Stomach (tissue), 4 donors: ENCODE results near the gene ZNF652.

Source experiments
- EP300 ChIP-seq: sonication (generic); formaldehyde crosslinking; IDR thresholded peaks from one replicate; pipeline ENCODE4 v1.6.1; 2017; ENCODE audit warnings: antibody characterized with exemption
- POLR2A ChIP-seq, 4 donors: fragments of 450-650 bp; IDR thresholded peaks; one replicate each; pipeline ENCODE4 v1.6.1; 2016; ENCODE audit warnings: antibody characterized with exemption in 4 of 4, control low read depth in 2 of 4, mild to moderate bottlenecking in 1 of 4, moderate library complexity in 1 of 4
- POLR2AphosphoS5 ChIP-seq, 3 donors: sonication (generic); formaldehyde crosslinking; IDR thresholded peaks; one replicate each; pipeline ENCODE4 v1.6.1; 2016; ENCODE audit warnings: antibody characterized with exemption in 3 of 3
- TF ChIP-seq, protein P1 (sequence below), 7 experiments: fragments of 450-650 bp in 4 of 7; fragments of 200-600 bp in 3 of 7; sonication (generic) in 3 of 7; IDR thresholded peaks; one replicate each; pipeline ENCODE4 v1.5.1; 2016 to 2019; ENCODE audit warnings: antibody characterized with exemption in 7 of 7, control low read depth in 2 of 7, mild to moderate bottlenecking in 1 of 7

DNA sequence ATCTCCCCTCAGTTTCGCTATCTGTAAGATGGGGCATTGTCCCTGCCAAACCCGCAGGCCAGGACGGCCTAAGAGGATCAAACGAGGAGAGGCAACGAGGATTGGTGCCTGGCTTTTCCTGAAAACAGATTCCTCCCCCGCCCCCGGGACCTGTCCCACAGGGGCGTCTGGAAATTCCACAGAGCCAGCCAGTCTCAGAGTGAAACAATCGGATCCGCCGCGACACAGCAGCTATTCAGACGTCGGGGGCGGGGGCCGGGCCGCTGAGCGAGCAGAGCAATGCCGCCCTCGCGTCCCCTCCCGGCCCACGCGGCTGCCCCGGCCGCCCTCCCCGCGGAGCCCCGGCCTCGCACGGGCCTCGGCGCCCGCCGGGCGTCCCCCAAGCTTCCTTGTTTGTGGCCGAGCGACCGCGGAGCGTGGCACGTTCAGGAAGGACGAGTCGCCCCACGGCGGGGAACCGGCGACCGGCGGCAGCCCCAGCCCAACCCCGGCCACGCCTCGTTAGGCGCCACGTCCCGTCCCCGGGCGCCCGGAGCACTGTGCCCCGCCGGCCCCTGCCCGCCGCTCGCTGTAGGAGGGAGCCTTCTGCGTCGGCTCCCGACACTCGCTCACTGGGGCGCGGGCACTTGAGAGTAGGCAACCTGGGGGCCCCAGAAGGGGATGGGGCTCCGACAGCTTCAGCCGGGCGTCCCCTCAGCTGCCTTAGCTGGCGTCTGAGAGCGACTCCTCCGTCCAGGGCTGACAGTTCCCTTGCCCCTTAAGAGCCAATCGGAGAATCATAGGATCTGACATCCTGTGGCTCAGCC is 101.8 kb downstream of the ZNF652 start:
- TF ChIP-seq, protein P1, sequence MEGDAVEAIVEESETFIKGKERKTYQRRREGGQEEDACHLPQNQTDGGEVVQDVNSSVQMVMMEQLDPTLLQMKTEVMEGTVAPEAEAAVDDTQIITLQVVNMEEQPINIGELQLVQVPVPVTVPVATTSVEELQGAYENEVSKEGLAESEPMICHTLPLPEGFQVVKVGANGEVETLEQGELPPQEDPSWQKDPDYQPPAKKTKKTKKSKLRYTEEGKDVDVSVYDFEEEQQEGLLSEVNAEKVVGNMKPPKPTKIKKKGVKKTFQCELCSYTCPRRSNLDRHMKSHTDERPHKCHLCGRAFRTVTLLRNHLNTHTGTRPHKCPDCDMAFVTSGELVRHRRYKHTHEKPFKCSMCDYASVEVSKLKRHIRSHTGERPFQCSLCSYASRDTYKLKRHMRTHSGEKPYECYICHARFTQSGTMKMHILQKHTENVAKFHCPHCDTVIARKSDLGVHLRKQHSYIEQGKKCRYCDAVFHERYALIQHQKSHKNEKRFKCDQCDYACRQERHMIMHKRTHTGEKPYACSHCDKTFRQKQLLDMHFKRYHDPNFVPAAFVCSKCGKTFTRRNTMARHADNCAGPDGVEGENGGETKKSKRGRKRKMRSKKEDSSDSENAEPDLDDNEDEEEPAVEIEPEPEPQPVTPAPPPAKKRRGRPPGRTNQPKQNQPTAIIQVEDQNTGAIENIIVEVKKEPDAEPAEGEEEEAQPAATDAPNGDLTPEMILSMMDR (IDR thresholded peaks at IDR 0.05): no peak
- TF ChIP-seq POLR2A (IDR thresholded peaks at IDR 0.05): no peak
- TF ChIP-seq EP300: no peak
- TF ChIP-seq POLR2AphosphoS5 (IDR thresholded peaks at IDR 0.05): peak in 1 of 3 donors; percentile 12
